Measurements from ENCODE around the gene KCNH1.
"Not testable (repeated sequence)": the region's sequence is repeated elsewhere in the genome, so short reads cannot be mapped to it uniquely, and the experiment has no call there.

KCNH1 gene

DNA sequence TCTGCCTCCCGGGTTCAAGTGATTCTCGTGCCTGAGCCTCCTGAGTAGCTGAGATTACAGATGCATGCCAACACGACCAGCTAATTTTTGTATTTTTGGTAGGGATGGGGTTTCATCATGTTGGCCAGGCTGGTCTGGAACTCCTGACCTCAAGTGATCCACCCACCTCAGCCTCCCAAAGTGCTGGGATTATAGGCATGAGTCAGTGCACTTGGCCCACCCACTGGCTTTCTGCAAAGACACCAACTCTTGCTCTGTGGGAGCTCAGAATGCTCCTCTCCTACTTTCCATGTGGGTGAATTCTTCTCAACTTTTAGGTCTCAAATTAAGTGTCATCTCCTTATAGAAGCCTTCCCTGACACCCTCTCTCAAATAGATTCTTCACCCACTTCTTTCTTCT lies 92.1 kb downstream of the KCNH1 start:
- DNase-seq (ENCODE audit: low read depth, low spot score); H3K9me3 ChIP-seq (ENCODE audit: control insufficient read depth, insufficient read depth, low read length); H3K4me1 ChIP-seq (ENCODE audit: control insufficient read depth, insufficient read depth, low read length); H3K27me3 ChIP-seq (ENCODE audit: control insufficient read depth, insufficient read depth, low read length); H3K4me3 ChIP-seq (ENCODE audit: low read length); H3K27ac ChIP-seq (ENCODE audit: low read length); H3K36me3 ChIP-seq (ENCODE audit: control insufficient read depth, insufficient read depth, low read length): not testable (repeated sequence)
- WGBS (ENCODE audit: insufficient coverage, insufficient read length), result no CpG with 5 or more reads among the region's 3 CpGs

DNA sequence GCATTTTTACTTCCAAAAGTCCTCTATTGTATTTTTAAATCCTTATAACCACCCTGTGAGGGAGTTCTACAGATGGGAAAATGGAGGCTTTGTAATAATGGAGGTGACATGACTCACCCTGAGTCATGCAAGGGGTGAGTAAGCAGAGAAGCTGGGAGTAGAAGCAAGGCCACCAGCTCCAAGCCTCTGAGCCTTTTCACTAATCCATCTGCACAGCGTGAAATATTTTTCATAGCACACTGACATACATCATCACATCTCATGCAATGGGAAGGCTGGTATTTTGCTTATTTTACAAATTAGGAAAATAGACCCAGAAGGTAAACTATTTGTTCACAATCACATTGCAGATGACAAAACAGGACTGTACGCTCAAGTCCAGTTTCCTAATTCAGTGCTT lies 96.9 kb downstream of the KCNH1 start:
- WGBS (ENCODE audit: insufficient coverage, insufficient read length), result no CpG with 5 or more reads among the region's 2 CpGs
- H3K4me3 ChIP-seq (ENCODE audit: low read length), result no peak overlapping the region
- H3K4me1 ChIP-seq (ENCODE audit: control insufficient read depth, insufficient read depth, low read length), result no peaks in the 10 kb centered on the region
- no peaks in the 10 kb centered on the region for H3K27me3 ChIP-seq (ENCODE audit: control insufficient read depth, insufficient read depth, low read length)
- no peaks in the 10 kb centered on the region for H3K36me3 ChIP-seq (ENCODE audit: control insufficient read depth, insufficient read depth, low read length)
- no peak overlapping the region for H3K27ac ChIP-seq (ENCODE audit: low read length)
- DNase-seq (ENCODE audit: low read depth, low spot score), result no peak
- no peaks in the 10 kb centered on the region for H3K9me3 ChIP-seq (ENCODE audit: control insufficient read depth, insufficient read depth, low read length)

GRCh38 chr1:211036381-211037060 lies 97.4 kb downstream of the KCNH1 start:
- H3K4me1 ChIP-seq (ENCODE audit: control insufficient read depth, insufficient read depth, low read length), result no peaks in the 10 kb centered on the region
- H3K9me3 ChIP-seq (ENCODE audit: control insufficient read depth, insufficient read depth, low read length), result no peaks in the 10 kb centered on the region
- H3K27ac ChIP-seq (ENCODE audit: low read length), result no peak overlapping the region
- H3K36me3 ChIP-seq (ENCODE audit: control insufficient read depth, insufficient read depth, low read length), result no peaks in the 10 kb centered on the region
- no peak for DNase-seq (ENCODE audit: low read depth, low spot score)
- no peak overlapping the region for H3K4me3 ChIP-seq (ENCODE audit: low read length)
- no CpG with 5 or more reads among the region's 3 CpGs for WGBS (ENCODE audit: insufficient coverage, insufficient read length)
- H3K27me3 ChIP-seq (ENCODE audit: control insufficient read depth, insufficient read depth, low read length), result no peaks in the 10 kb centered on the region

GRCh38 chr1:211035821-211036380 lies 98.0 kb downstream of the KCNH1 start:
- no peak overlapping the region for H3K4me3 ChIP-seq (ENCODE audit: low read length)
- H3K36me3 ChIP-seq (ENCODE audit: control insufficient read depth, insufficient read depth, low read length), result no peaks in the 10 kb centered on the region
- H3K27me3 ChIP-seq (ENCODE audit: control insufficient read depth, insufficient read depth, low read length), result no peaks in the 10 kb centered on the region
- no CpG with 5 or more reads among the region's 3 CpGs for WGBS (ENCODE audit: insufficient coverage, insufficient read length)
- no peak for DNase-seq (ENCODE audit: low read depth, low spot score)
- H3K27ac ChIP-seq (ENCODE audit: low read length), result no peak overlapping the region
- H3K9me3 ChIP-seq (ENCODE audit: control insufficient read depth, insufficient read depth, low read length), result no peaks in the 10 kb centered on the region
- no peaks in the 10 kb centered on the region for H3K4me1 ChIP-seq (ENCODE audit: control insufficient read depth, insufficient read depth, low read length)

DNA sequence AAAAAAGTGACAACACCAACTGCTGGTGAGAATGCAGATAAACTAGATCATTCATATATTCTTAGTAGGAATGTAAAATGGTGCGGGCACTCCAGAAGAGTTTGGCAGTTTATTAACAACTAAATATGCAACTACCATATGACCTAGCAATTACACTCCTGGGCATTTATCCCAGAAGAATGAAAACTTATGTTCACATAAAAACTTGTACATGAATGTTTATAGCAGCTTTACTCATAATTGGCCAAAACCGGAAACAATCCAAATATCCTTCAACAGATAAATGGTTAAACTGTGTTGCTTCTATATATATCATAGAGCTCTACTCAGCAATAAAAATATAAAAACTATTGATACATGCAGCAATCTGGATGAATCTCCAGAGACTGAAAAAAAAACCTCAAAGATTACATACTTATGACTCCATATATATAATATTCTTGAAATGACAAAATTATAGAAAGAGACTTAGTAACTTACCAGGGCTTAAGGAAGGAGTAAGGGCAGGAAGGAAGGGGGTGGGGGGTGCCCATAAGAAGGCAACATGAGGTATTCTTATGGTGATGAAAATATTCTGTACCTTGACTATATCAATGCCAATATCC lies 99.9 kb downstream of the KCNH1 start:
- H3K4me3 ChIP-seq (ENCODE audit: low read length), result no peak overlapping the region
- no peak for DNase-seq (ENCODE audit: low read depth, low spot score)
- no peak overlapping the region for H3K27ac ChIP-seq (ENCODE audit: low read length)
- no peaks in the 10 kb centered on the region for H3K4me1 ChIP-seq (ENCODE audit: control insufficient read depth, insufficient read depth, low read length)
- no peaks in the 10 kb centered on the region for H3K36me3 ChIP-seq (ENCODE audit: control insufficient read depth, insufficient read depth, low read length)
- no CpG with 5 or more reads among the region's 2 CpGs for WGBS (ENCODE audit: insufficient coverage, insufficient read length)
- H3K27me3 ChIP-seq (ENCODE audit: control insufficient read depth, insufficient read depth, low read length), result no peaks in the 10 kb centered on the region
- H3K9me3 ChIP-seq (ENCODE audit: control insufficient read depth, insufficient read depth, low read length), result no peaks in the 10 kb centered on the region

DNA sequence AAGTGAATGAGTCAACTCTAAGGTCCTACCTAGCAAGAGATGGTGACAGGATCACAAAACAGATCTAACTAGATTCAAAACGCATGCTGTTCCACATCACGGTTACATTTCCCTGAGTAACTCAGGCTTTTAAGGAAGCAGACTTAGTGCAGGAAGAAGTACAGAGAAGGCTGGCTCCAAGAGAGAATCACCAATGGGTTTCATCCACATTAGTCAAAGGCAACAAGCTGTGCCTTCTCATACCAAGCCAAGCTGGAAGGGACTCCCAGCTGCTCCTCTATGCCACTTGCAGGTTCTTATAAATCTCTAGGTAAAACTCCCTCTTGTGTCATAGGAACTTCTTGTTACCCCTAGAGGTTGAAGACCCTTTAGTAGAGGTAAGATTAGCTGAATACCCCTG lies 109.0 kb downstream of the KCNH1 start:
- no CpG with 5 or more reads among the region's 2 CpGs for WGBS (ENCODE audit: insufficient coverage, insufficient read length)
- Histone ChIP-seq H3K4me3 (ENCODE audit: low read length) (no peak overlapping the region), H3K27ac (ENCODE audit: low read length) (no peak overlapping the region), H3K4me1 (ENCODE audit: control insufficient read depth, insufficient read depth, low read length) (no peaks in the 10 kb centered on the region), H3K27me3 (ENCODE audit: control insufficient read depth, insufficient read depth, low read length) (no peaks in the 10 kb centered on the region), H3K9me3 (ENCODE audit: control insufficient read depth, insufficient read depth, low read length) (no peaks in the 10 kb centered on the region), H3K36me3 (ENCODE audit: control insufficient read depth, insufficient read depth, low read length) (no peaks in the 10 kb centered on the region)
- DNase-seq (ENCODE audit: low read depth, low spot score), result no peak

- Histone ChIP-seq H3K4me1 (ENCODE audit: control insufficient read depth, insufficient read depth, low read length) (no peaks in the 10 kb centered on the region), H3K36me3 (ENCODE audit: control insufficient read depth, insufficient read depth, low read length) (no peaks in the 10 kb centered on the region), H3K9me3 (ENCODE audit: control insufficient read depth, insufficient read depth, low read length) (no peaks in the 10 kb centered on the region), H3K27me3 (ENCODE audit: control insufficient read depth, insufficient read depth, low read length) (no peaks in the 10 kb centered on the region), H3K4me3 (ENCODE audit: low read length) (no peak overlapping the region), H3K27ac (ENCODE audit: low read length) (no peak overlapping the region)
- no CpG with 5 or more reads among the region's 1 CpG for WGBS (ENCODE audit: insufficient coverage, insufficient read length)
- no peak for DNase-seq (ENCODE audit: low read depth, low spot score)
These were observed 114.7 kb downstream of the KCNH1 start for GRCh38 chr1:211019266-211019665.

GRCh38 chr1:211018690-211019089 lies 115.3 kb downstream of the KCNH1 start:
- no peaks in the 10 kb centered on the region for H3K36me3 ChIP-seq (ENCODE audit: control insufficient read depth, insufficient read depth, low read length)
- H3K4me1 ChIP-seq (ENCODE audit: control insufficient read depth, insufficient read depth, low read length), result no peaks in the 10 kb centered on the region
- DNase-seq (ENCODE audit: low read depth, low spot score), result no peak
- no peaks in the 10 kb centered on the region for H3K27me3 ChIP-seq (ENCODE audit: control insufficient read depth, insufficient read depth, low read length)
- no peak overlapping the region for H3K27ac ChIP-seq (ENCODE audit: low read length)
- no peak overlapping the region for H3K4me3 ChIP-seq (ENCODE audit: low read length)
- H3K9me3 ChIP-seq (ENCODE audit: control insufficient read depth, insufficient read depth, low read length), result no peaks in the 10 kb centered on the region
- no CpG with 5 or more reads among the region's 5 CpGs for WGBS (ENCODE audit: insufficient coverage, insufficient read length)

- Histone ChIP-seq H3K27ac (ENCODE audit: low read length) (no peak overlapping the region), H3K9me3 (ENCODE audit: control insufficient read depth, insufficient read depth, low read length) (no peaks in the 10 kb centered on the region), H3K27me3 (ENCODE audit: control insufficient read depth, insufficient read depth, low read length) (no peaks in the 10 kb centered on the region), H3K4me1 (ENCODE audit: control insufficient read depth, insufficient read depth, low read length) (no peaks in the 10 kb centered on the region), H3K36me3 (ENCODE audit: control insufficient read depth, insufficient read depth, low read length) (no peaks in the 10 kb centered on the region), H3K4me3 (ENCODE audit: low read length) (no peak overlapping the region)
- DNase-seq (ENCODE audit: low read depth, low spot score), result no peak
- WGBS (ENCODE audit: insufficient coverage, insufficient read length), result no CpG with 5 or more reads among the region's 6 CpGs
These were observed 116.8 kb downstream of the KCNH1 start for GRCh38 chr1:211017075-211017718.

DNA sequence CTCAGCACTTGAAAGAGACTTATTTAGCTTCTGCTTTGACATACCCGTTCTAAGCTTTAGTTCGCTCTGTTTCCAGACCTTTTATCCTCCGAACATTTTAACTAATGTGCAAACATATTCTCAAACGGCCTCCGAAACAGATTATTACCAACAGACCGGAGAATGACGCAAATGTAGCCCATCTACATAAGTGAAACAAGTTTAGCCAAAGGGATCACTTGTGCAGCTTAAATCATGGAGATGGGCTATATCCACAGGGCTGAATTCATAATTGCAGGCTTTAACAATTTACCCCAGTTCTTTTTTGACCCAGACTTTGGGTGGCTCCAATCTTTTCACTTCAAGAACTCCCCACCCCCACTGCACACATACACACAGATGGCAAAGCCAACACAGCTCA lies 119.7 kb downstream of the KCNH1 start:
- H3K4me1 ChIP-seq (ENCODE audit: control insufficient read depth, insufficient read depth, low read length), result no peaks in the 10 kb centered on the region
- H3K36me3 ChIP-seq (ENCODE audit: control insufficient read depth, insufficient read depth, low read length), result no peaks in the 10 kb centered on the region
- H3K9me3 ChIP-seq (ENCODE audit: control insufficient read depth, insufficient read depth, low read length), result no peaks in the 10 kb centered on the region
- H3K27ac ChIP-seq (ENCODE audit: low read length), result no peak overlapping the region
- no CpG with 5 or more reads among the region's 7 CpGs for WGBS (ENCODE audit: insufficient coverage, insufficient read length)
- no peak overlapping the region for H3K4me3 ChIP-seq (ENCODE audit: low read length)
- no peaks in the 10 kb centered on the region for H3K27me3 ChIP-seq (ENCODE audit: control insufficient read depth, insufficient read depth, low read length)
- no peak for DNase-seq (ENCODE audit: low read depth, low spot score)
